HEK293 (cell line): Measurements from ENCODE around the gene FHAD1.

Experiments used
- CTCF ChIA-PET: fragments of 350-600 bp; formaldehyde crosslinking; extraction: SDS; loops from one replicate; lab custom pipeline; 2021; ENCODE audit warnings: antibody characterized with exemption; lab: Yijun Ruan, JAX
- POLR2A ChIA-PET: fragments of 300-600 bp; formaldehyde crosslinking; extraction: SDS; loops from one replicate; lab custom pipeline; 2020; ENCODE audit warnings: antibody characterized with exemption, inconsistent platforms; lab: Yijun Ruan, JAX
- H3K27ac ChIP-seq: fragments of 200-500 bp; sonication (Bioruptor generic); 2 replicates; pipeline ENCODE4 v1.5.1; 2014; ENCODE audit warnings: low read depth, low read length, control low read depth, inconsistent platforms; ENCODE audit errors: extremely low read depth
- H3K36me3 ChIP-seq, 2 experiments: fragments of 200-500 bp in 1 of 2; sonication (Bioruptor generic) in 1 of 2; 1 replicate in 1 of 2; 2 replicates in 1 of 2; pipeline ENCODE4 v1.5.1; 2014 to 2017; ENCODE audit warnings: inconsistent platforms in 2 of 2, low read length in 2 of 2; ENCODE audit not compliant: control insufficient read depth in 2 of 2, insufficient read depth in 1 of 2
- H3K4me1 ChIP-seq: fragments of 200-500 bp; sonication (Bioruptor generic); 2 replicates; pipeline ENCODE4 v1.5.1; 2014; ENCODE audit warnings: mild to moderate bottlenecking, low read length, inconsistent platforms; ENCODE audit not compliant: control insufficient read depth, insufficient read depth
- H3K4me3 ChIP-seq: 2 replicates; pipeline ENCODE4 v1.5.1; 2011; ENCODE audit warnings: low read depth, mild to moderate bottlenecking, control low read depth, low read length, moderate library complexity
- H3K9me3 ChIP-seq: fragments of 200-500 bp; sonication (Bioruptor generic); 2 replicates; pipeline ENCODE4 v1.5.1; 2014; ENCODE audit warnings: low read depth, low read length, inconsistent platforms; ENCODE audit not compliant: control insufficient read depth, insufficient read depth
- GLI4 ChIP-seq: fragments of 450-650 bp; formaldehyde crosslinking; IDR thresholded peaks from 2 replicates; pipeline ENCODE4 v1.5.1; 2016; ENCODE audit warnings: missing biosample characterization, missing genetic modification characterization
- TRIM28 ChIP-seq: IDR thresholded peaks from 2 replicates; pipeline ENCODE4 v1.6.1; 2011; ENCODE audit warnings: low read length, control low read depth, borderline replicate concordance
- ZNF10 ChIP-seq: fragments of 450-650 bp; formaldehyde crosslinking; IDR thresholded peaks from 2 replicates; pipeline ENCODE4 v1.5.1; 2017; ENCODE audit warnings: missing biosample characterization, missing genetic modification characterization
- ZNF155 ChIP-seq: fragments of 450-650 bp; formaldehyde crosslinking; IDR thresholded peaks from 2 replicates; pipeline ENCODE4 v1.5.1; 2016; ENCODE audit warnings: missing biosample characterization, missing genetic modification characterization
- ZNF248 ChIP-seq: fragments of 450-650 bp; formaldehyde crosslinking; IDR thresholded peaks from 2 replicates; pipeline ENCODE4 v1.5.1; 2017; ENCODE audit warnings: missing biosample characterization, missing genetic modification characterization
- ZNF426 ChIP-seq: fragments of 450-650 bp; formaldehyde crosslinking; IDR thresholded peaks from 2 replicates; pipeline ENCODE4 v1.5.1; 2017; ENCODE audit warnings: missing biosample characterization, missing genetic modification characterization, mild to moderate bottlenecking, inconsistent platforms, moderate library complexity
- ZNF596 ChIP-seq: fragments of 450-650 bp; IDR thresholded peaks from 2 replicates; pipeline ENCODE4 v1.5.0; 2018; ENCODE audit warnings: missing biosample characterization, mild to moderate bottlenecking, missing genetic modification characterization, moderate library complexity
- ZNF600 ChIP-seq: fragments of 450-650 bp; formaldehyde crosslinking; IDR thresholded peaks from 2 replicates; pipeline ENCODE4 v1.5.1; 2016; ENCODE audit warnings: missing biosample characterization, missing genetic modification characterization
- ZNF792 ChIP-seq: fragments of 450-650 bp; formaldehyde crosslinking; IDR thresholded peaks from 2 replicates; pipeline ENCODE4 v1.5.1; 2016; ENCODE audit warnings: missing biosample characterization, missing genetic modification characterization
- TF ChIP-seq, protein P1 (sequence below): fragments of 450-650 bp; formaldehyde crosslinking; IDR thresholded peaks from 2 replicates; pipeline ENCODE4 v1.5.1; 2016; ENCODE audit warnings: missing biosample characterization, missing genetic modification characterization
- TF ChIP-seq, protein P2 (sequence below): fragments of 450-650 bp; formaldehyde crosslinking; IDR thresholded peaks from 2 replicates; pipeline ENCODE4 v1.5.1; 2016; ENCODE audit warnings: missing biosample characterization, missing genetic modification characterization
- TF ChIP-seq, protein P3 (sequence below): fragments of 450-650 bp; formaldehyde crosslinking; IDR thresholded peaks from 2 replicates; pipeline ENCODE4 v1.5.1; 2016; ENCODE audit warnings: missing biosample characterization, missing genetic modification characterization
- TF ChIP-seq, protein P4 (sequence below): fragments of 450-650 bp; formaldehyde crosslinking; IDR thresholded peaks from 2 replicates; pipeline ENCODE4 v1.5.1; 2016; ENCODE audit warnings: missing biosample characterization, missing genetic modification characterization

The FHAD1 gene

DNA sequence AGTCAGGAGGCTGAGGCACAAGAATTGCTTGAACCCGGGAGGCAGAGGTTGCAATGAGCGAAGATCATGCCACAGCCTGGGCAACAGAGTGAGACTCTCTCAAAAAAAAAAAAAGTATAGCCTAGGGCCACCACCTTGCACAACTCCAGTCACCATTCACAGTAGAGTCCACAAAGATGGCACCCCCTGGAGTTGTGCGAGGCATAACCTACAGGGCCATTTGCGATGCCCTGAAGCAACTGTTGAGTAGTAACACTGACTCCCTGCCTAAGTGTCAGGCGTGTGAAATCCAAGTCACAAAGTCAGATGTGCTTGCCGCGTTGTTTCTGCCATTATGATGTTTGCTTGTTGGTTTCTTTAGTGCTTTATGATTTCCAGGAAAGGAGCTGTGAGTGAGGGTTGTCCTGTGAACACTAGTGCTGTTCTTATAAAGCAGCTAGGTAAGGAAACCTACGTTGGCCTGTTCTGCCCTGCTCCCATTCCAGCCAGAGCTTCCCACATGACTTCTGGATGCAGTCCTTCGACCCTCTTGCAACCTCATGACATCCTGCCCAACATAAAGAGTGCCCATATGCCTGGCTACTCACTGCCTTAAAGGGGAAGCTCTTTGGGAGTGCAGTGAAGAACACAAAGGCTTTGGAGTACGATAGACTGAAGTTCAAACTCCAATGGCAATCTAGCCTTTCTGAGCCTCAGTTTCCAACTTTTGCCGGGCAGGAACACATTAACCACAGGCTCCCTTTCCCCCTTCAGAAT is 29.8 kb downstream of the FHAD1 start:
- H3K4me3 ChIP-seq, result no peak overlapping the region
- no peaks in the 10 kb centered on the region for H3K36me3 ChIP-seq
- no peaks in the 10 kb centered on the region for H3K9me3 ChIP-seq
- no peak for TF ChIP-seq ZNF426 (tag by site-specific recombination)
- TF ChIP-seq, all 188 proteins: peak for 0
- ChIA-PET CTCF (interaction anchor here (0.5 kb wide), 1 partner anchor 25 kb away, joined by 6 read pairs; no protein-coding TSS in a partner anchor), POLR2A (no interaction called here)
- Histone ChIP-seq H3K27ac (no peak overlapping the region), H3K4me1 (no peaks in the 10 kb centered on the region)

DNA sequence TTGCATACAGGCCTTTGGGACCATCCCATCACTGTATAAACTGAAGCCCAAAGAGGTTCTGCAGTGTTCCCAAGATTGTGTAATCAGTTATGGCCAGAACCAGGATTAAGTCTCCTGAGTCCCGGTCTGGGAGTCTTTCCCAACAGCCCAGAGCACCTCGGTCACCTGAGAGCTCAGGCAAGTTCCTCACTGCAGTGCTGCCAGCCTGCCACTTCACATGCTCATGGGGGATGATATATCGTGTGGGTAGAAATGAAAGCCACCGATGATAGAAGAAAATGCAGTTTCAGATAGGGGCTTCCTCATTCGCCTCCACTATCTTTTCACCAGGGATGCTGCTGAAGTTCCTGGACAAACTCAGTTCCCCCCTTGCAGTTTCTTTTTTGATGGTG is 30.4 kb downstream of the FHAD1 start:
- Histone ChIP-seq H3K27ac (no peak overlapping the region), H3K4me3 (no peak overlapping the region), H3K9me3 (no peaks in the 10 kb centered on the region), H3K36me3 (no peaks in the 10 kb centered on the region), H3K4me1 (no peaks in the 10 kb centered on the region)
- no peak for TF ChIP-seq ZNF596 (tag by site-specific recombination)
- TF ChIP-seq ZNF248 (tag by site-specific recombination), result no peak
- TF ChIP-seq, protein P1, sequence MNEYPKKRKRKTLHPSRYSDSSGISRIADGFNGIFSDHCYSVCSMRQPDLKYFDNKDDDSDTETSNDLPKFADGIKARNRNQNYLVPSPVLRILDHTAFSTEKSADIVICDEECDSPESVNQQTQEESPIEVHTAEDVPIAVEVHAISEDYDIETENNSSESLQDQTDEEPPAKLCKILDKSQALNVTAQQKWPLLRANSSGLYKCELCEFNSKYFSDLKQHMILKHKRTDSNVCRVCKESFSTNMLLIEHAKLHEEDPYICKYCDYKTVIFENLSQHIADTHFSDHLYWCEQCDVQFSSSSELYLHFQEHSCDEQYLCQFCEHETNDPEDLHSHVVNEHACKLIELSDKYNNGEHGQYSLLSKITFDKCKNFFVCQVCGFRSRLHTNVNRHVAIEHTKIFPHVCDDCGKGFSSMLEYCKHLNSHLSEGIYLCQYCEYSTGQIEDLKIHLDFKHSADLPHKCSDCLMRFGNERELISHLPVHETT (tag by site-specific recombination), result no peak
- TF ChIP-seq, protein P2, sequence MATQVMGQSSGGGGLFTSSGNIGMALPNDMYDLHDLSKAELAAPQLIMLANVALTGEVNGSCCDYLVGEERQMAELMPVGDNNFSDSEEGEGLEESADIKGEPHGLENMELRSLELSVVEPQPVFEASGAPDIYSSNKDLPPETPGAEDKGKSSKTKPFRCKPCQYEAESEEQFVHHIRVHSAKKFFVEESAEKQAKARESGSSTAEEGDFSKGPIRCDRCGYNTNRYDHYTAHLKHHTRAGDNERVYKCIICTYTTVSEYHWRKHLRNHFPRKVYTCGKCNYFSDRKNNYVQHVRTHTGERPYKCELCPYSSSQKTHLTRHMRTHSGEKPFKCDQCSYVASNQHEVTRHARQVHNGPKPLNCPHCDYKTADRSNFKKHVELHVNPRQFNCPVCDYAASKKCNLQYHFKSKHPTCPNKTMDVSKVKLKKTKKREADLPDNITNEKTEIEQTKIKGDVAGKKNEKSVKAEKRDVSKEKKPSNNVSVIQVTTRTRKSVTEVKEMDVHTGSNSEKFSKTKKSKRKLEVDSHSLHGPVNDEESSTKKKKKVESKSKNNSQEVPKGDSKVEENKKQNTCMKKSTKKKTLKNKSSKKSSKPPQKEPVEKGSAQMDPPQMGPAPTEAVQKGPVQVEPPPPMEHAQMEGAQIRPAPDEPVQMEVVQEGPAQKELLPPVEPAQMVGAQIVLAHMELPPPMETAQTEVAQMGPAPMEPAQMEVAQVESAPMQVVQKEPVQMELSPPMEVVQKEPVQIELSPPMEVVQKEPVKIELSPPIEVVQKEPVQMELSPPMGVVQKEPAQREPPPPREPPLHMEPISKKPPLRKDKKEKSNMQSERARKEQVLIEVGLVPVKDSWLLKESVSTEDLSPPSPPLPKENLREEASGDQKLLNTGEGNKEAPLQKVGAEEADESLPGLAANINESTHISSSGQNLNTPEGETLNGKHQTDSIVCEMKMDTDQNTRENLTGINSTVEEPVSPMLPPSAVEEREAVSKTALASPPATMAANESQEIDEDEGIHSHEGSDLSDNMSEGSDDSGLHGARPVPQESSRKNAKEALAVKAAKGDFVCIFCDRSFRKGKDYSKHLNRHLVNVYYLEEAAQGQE, result no peak
- no peak for TF ChIP-seq ZNF10
- TF ChIP-seq, protein P3, sequence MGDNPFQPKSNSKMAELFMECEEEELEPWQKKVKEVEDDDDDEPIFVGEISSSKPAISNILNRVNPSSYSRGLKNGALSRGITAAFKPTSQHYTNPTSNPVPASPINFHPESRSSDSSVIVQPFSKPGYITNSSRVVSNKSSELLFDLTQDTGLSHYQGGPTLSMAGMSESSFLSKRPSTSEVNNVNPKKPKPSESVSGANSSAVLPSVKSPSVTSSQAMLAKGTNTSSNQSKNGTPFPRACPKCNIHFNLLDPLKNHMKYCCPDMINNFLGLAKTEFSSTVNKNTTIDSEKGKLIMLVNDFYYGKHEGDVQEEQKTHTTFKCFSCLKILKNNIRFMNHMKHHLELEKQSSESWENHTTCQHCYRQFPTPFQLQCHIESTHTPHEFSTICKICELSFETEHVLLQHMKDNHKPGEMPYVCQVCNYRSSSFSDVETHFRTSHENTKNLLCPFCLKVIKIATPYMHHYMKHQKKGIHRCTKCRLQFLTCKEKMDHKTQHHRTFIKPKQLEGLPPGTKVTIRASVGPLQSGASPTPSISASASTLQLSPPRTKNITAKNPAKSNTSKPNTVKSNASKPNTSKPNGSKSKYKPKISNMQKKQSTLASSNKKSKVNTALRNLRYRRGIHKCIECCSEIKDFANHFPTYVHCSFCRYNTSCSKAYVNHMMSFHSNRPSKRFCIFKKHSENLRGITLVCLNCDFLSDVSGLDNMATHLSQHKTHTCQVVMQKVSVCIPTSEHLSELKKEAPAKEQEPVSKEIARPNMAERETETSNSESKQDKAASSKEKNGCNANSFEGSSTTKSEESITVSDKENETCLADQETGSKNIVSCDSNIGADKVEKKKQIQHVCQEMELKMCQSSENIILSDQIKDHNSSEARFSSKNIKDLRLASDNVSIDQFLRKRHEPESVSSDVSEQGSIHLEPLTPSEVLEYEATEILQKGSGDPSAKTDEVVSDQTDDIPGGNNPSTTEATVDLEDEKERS, result no peak
- no peak for TF ChIP-seq TRIM28
- no peak for TF ChIP-seq ZNF600 (tag by site-specific recombination)
- TF ChIP-seq GLI4, result no peak
- TF ChIP-seq ZNF792 (tag by site-specific recombination), result no peak
- TF ChIP-seq, protein P4, sequence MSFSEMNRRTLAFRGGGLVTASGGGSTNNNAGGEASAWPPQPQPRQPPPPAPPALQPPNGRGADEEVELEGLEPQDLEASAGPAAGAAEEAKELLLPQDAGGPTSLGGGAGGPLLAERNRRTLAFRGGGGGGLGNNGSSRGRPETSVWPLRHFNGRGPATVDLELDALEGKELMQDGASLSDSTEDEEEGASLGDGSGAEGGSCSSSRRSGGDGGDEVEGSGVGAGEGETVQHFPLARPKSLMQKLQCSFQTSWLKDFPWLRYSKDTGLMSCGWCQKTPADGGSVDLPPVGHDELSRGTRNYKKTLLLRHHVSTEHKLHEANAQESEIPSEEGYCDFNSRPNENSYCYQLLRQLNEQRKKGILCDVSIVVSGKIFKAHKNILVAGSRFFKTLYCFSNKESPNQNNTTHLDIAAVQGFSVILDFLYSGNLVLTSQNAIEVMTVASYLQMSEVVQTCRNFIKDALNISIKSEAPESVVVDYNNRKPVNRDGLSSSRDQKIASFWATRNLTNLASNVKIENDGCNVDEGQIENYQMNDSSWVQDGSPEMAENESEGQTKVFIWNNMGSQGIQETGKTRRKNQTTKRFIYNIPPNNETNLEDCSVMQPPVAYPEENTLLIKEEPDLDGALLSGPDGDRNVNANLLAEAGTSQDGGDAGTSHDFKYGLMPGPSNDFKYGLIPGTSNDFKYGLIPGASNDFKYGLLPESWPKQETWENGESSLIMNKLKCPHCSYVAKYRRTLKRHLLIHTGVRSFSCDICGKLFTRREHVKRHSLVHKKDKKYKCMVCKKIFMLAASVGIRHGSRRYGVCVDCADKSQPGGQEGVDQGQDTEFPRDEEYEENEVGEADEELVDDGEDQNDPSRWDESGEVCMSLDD (tag by site-specific recombination), result no peak
- TF ChIP-seq ZNF426 (tag by site-specific recombination), result no peak
- no peak for TF ChIP-seq ZNF155 (tag by site-specific recombination)
- POLR2A ChIA-PET, result no interaction called here
- CTCF ChIA-PET, result interaction anchor here (0.5 kb wide), 1 partner anchor 24 kb away, joined by 6 read pairs; no protein-coding TSS in a partner anchor
